Medulla oblongata (tissue), 1 donor: Measurements from ENCODE around the gene MPHOSPH8.
A peak's percentile ranks its signal among the peaks of the same experiment; 100 is the strongest.

Experiments used
- DNase-seq: peaks from one replicate; pipeline ENCODE4 v3.0.0-alpha.2; 2015; ENCODE audit errors: extremely low spot score

Gene MPHOSPH8, protein sequence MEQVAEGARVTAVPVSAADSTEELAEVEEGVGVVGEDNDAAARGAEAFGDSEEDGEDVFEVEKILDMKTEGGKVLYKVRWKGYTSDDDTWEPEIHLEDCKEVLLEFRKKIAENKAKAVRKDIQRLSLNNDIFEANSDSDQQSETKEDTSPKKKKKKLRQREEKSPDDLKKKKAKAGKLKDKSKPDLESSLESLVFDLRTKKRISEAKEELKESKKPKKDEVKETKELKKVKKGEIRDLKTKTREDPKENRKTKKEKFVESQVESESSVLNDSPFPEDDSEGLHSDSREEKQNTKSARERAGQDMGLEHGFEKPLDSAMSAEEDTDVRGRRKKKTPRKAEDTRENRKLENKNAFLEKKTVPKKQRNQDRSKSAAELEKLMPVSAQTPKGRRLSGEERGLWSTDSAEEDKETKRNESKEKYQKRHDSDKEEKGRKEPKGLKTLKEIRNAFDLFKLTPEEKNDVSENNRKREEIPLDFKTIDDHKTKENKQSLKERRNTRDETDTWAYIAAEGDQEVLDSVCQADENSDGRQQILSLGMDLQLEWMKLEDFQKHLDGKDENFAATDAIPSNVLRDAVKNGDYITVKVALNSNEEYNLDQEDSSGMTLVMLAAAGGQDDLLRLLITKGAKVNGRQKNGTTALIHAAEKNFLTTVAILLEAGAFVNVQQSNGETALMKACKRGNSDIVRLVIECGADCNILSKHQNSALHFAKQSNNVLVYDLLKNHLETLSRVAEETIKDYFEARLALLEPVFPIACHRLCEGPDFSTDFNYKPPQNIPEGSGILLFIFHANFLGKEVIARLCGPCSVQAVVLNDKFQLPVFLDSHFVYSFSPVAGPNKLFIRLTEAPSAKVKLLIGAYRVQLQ

DNA sequence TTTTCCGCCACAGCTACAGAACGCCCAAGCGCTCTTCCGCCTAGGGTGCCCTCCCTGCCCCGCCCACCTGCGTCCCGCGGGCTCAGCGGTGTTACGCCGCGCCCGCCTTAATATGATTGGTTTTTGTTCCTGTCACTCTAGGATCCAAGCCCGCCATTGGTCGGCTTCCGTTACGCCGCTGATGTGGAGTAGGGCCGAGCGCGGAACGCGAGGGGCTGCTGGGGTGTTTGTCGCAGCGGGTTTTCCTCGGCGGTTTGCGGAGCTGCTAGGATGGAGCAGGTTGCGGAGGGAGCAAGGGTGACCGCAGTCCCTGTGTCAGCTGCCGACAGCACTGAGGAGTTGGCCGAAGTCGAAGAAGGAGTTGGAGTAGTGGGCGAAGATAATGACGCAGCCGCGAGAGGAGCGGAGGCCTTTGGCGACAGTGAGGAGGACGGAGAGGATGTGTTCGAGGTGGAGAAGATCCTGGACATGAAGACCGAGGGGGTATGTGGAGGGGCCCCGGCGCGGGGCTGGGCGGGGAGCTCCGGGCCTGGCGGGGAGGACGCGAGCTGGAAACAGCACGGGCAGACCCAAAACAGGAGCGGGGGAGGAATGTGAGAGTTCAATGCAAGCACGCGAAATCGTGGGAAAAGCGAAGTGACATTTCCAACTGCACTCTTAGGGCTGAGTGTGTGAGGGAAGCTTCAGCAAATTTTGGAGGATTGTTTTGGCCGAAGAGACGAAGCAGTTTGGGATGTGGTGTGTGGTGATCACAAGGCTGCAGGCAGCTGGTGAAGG, at the start of gene MPHOSPH8:
TSS of gene MPHOSPH8 (plus strand) at position 181 of the 777 bp plus-strand sequence. CDS start at position 271, 90 bp downstream.
- DNase-seq, result peak; percentile 97

- DNase-seq, result peak; percentile 4
Observed at GRCh38 chr13:19586904-19587634, 46.4 kb upstream of the MPHOSPH8 start.

- DNase-seq, result peak; percentile 60
Observed at GRCh38 chr13:19587635-19588300, 45.7 kb upstream of the MPHOSPH8 start.

GRCh38 chr13:19589312-19589711, 44.1 kb upstream of the MPHOSPH8 start:
- DNase-seq, result no peak

GRCh38 chr13:19590423-19590822, 43.0 kb upstream of the MPHOSPH8 start:
- no peak for DNase-seq

- DNase-seq, result peak; percentile 50
Observed at GRCh38 chr13:19591864-19592263, 41.6 kb upstream of the MPHOSPH8 start.

DNA sequence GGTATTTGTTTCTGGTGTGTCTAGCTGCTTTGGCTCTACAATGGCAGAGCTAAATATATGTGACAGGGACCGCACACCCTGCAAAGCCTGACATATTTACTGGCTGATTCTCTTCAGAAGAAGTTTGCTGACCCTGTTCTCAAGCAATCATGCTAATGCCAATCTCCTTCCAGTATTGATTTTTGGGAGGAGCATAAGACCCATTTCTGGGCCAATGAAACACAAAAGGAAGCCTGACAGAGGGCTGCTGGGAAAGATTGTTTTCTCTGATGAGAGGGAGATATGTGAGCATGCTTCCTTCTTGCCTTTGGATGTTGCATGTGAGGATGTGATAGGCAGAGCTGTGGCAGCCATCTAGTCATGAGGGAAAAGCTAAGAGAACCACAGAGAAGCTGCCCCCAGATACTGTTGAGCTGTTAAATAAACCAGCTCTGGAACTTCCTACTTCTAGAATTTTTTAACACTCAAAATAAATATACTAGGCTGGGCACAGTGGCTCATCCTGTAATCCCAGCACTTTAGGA, 40.7 kb upstream of the MPHOSPH8 start:
- no peak for DNase-seq

DNA sequence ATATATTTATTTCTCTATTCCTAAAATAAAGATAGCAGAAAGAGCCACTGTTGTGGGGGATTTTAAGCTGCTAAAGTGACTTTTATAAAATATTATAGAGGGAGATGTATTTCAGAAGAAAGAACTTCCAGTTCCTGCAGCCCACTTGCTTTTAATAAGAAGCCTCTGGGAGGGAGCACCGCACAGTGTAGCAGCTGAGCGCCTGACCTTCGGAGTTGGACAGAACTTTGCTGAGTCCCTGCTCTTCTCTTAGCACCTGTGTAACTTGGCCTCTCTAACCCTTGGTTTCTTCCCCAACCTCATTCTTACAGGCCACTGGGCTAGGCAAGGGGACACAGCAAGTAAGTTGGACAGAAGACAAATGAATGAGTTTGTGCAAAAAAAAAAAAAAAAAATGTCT, 37.4 kb upstream of the MPHOSPH8 start:
- DNase-seq, result no peak

DNA sequence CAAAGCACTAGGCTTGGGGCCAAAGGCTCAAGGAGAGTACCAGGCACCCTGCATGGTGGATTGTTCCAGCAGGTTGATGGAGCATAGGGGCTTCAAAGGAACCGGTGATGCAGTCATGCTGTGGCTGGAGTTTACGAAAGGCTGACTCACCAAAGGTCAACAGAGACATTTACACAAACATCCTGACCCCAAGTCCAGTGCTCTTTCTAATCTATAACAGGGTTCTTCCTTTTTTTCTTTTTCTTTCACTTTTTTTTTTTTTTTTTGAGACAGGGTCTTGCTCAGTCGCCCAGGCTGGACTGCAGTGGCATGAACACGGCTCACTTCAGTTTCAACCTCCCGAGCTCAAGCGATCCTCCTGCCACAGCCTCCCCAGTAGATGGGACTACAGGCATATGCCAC, 36.5 kb upstream of the MPHOSPH8 start:
- DNase-seq, result no peak

- DNase-seq, result no peak
Observed at GRCh38 chr13:19597523-19597922, 35.9 kb upstream of the MPHOSPH8 start.

DNA sequence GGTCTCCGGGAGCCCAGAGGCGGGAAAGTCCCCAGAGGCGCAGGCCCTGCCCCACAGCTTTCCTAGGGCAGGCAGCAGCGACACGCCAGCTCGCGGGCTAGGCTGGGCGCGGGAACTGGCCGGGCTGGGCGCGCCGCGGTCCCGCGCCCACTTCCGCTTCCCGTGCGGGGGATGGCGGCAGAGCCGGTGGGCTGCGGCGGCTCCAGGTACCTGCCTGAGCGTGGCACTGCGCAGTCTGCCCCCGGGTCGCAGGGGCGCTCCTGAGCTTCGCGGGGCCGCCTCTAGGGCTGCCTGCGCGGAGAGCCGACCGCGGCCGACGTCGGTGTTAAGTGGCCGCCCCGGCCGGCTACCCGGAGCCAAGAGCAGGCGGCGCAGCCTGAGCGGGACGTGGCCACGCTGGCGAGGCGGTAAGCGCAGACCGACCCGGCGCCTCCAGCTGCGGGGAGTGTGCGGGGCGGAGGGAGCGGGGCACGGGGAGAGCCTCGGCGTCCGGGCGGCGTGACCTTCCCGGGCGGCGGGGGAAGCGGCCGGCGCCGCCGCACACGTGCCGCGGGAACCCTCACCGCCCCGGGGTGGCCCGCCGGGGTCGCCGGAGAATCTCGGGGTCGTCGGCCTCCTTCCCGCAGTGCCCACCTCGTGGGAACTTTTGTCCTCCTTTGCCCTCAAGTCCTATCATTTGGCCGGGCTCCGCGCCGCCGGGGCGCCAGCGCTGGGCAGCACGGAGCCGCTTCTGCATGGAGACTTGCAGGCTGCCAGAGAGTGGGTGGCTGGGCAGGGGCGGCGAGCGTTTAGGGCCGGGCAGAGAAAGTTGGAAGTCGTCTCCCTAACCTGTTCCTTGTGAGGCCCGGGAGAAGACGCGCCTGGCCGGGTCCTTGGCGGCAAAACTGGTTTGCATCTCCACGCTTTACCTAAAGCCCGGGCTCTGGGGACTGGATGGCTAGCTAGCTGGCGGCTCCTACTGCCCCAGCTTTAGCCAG, 31.4 kb upstream of the MPHOSPH8 start:
- no peak for DNase-seq

DNA sequence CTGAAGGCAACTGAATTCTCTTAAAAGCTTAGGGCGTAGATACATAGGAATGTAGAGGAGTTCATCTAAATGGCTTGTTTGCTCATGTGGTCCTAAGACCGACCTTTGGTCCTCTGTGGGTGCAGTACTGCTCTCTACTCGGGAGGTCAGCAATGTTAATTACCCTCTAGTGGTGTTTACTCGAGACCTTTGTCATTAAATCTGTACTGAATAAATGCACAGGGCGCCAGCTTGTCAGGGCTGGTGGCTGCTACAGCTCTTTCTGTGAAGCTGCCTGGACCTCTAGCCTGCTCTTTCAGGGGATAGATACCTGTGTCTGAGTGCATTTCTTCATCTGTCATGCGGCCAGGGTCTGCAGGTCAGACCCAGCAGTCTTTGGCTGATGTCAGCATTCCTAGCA, 29.2 kb upstream of the MPHOSPH8 start:
- DNase-seq, result no peak

DNA sequence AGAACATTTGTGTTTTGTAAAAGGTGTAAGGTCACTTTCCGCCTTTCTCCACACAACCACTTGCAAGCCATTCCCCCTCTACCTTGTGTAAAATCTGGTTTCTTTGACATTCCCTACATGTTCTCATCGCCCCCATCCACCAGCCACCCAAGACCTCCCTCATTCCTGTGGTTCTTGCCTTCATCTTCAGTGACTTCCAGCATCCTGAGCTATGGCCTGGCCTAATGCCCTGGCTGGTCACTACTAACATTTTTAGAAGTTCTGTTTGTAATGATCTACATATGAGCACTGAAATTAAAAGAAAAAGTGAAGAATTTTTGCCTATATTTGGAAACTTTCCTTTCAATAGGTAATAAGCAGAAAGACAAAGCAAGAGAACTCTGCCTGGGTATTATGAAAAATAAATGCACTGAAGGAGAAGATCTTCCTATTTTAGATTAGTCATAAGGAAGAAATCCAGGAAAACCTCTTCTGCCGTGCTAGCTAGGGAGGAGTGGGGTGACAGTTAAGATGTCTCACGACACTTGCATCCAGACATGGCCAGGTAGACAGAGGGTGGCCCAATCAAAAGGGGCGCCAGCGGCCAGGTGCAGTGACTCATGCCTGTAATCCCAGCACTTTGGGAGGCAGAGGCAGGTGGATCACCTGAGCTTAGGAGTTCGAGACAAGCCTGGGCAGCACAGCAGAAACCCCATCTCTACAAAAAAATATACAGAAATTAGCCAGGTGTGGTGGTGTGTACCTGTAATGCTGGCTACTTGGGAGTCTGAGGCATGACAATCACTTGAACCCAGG, 28.1 kb upstream of the MPHOSPH8 start:
- no peak for DNase-seq

- DNase-seq, result no peak
Observed at GRCh38 chr13:19606152-19606551, 27.3 kb upstream of the MPHOSPH8 start.

GRCh38 chr13:19606737-19607136, 26.7 kb upstream of the MPHOSPH8 start:
- DNase-seq, result no peak

GRCh38 chr13:19607523-19608078, 25.9 kb upstream of the MPHOSPH8 start:
- DNase-seq, result no peak

DNA sequence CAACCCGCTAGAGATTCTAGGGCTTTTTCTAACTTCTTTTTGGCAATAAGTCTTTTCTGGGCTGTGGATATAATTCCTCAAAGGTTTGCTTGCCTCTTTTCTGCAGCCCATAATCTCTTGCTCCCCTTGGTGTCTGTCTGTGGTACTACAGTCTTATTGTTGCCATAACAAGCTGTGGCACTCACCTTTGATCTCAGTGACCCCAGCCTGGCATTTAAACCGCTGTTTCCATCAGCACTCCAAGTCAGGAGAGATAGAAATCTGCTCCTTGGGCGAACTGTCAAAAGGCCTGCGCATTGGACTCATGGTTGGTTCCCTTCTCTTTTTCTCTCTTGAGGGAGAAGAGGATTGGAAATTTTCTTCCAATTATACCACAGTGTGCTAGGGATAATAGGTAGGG, 14.5 kb upstream of the MPHOSPH8 start:
- no peak for DNase-seq

GRCh38 chr13:19622193-19622592, 11.3 kb upstream of the MPHOSPH8 start:
- DNase-seq, result no peak
